ENCODE results near the gene AP2A2.

GRCh38 chr11:984546-984945 is 58.9 kb downstream of the AP2A2 start:
- TF ChIP-seq GATA3 (IDR thresholded peaks at IDR 0.05; ENCODE audit: low read depth, low read length) = no peak
- no peak for TF ChIP-seq GATA2 (IDR thresholded peaks at IDR 0.05; ENCODE audit: low read depth, low read length)

Data from SH-SY5Y (cell line).